ENCODE data around the gene SERINC5. TPM values are rescaled to one million over a fixed set of nuclear protein-coding genes. Genes with fewer than 3 reads are reported as not detected.

The SERINC5 gene
- total RNA-seq, 1 donor from 2014 or later: 12.9 TPM

DNA sequence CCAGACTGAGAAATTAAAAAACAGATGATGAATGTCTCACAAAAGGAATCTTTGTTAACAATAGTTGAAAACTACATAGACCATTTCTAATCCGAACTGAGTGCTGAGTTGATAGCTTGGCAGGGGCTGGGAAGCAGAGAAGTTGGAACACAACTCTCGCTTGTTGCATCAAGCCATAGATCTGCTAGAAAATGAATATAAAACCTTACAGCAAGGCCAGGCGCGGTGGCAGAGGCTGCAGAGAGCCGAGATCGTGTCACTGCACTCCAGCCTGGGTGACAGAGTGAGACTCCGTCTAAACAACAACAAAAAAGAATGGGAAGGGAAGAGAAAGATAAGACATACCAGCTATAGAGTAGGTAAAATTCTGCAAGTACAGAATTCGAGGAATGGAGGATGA lies 35.9 kb upstream of the SERINC5 start:
- no peak for DNase-seq (ENCODE audit: low read depth)
- TF ChIP-seq, protein P1, sequence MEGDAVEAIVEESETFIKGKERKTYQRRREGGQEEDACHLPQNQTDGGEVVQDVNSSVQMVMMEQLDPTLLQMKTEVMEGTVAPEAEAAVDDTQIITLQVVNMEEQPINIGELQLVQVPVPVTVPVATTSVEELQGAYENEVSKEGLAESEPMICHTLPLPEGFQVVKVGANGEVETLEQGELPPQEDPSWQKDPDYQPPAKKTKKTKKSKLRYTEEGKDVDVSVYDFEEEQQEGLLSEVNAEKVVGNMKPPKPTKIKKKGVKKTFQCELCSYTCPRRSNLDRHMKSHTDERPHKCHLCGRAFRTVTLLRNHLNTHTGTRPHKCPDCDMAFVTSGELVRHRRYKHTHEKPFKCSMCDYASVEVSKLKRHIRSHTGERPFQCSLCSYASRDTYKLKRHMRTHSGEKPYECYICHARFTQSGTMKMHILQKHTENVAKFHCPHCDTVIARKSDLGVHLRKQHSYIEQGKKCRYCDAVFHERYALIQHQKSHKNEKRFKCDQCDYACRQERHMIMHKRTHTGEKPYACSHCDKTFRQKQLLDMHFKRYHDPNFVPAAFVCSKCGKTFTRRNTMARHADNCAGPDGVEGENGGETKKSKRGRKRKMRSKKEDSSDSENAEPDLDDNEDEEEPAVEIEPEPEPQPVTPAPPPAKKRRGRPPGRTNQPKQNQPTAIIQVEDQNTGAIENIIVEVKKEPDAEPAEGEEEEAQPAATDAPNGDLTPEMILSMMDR (IDR thresholded peaks at IDR 0.05; ENCODE audit: insufficient read depth, low read length, poor library complexity, severe bottlenecking): no peak
- Histone ChIP-seq H3K27me3 (ENCODE audit: control insufficient read depth, insufficient read depth, low read length) (peaks cover 4% of the 10 kb centered on the region), H3K36me3 (ENCODE audit: control insufficient read depth, insufficient read depth, low read length) (no peaks in the 10 kb centered on the region), H3K4me3 (ENCODE audit: low read depth, low read length) (no peak overlapping the region)

DNA sequence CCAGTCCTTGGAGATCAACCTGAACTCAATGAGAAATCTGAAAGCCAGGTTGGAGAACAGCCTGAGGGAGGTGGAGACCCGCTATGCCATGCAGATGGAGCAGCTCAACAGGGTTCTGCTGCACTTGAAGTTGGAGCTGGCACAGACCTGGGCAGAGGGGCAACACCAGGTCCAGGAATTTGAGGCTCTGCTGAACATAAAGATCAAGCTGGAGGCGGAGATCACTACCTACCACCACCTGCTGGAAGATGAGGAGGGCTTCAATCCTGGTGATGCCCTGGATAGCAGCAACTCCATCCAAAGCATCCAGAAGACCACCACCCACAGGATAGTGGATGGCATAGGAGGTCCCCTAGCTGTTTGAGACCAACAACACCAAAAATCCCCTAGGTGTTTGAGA lies 33.5 kb upstream of the SERINC5 start:
- Histone ChIP-seq H3K36me3 (ENCODE audit: control insufficient read depth, insufficient read depth, low read length) (no peaks in the 10 kb centered on the region), H3K27me3 (ENCODE audit: control insufficient read depth, insufficient read depth, low read length) (peaks cover 4% of the 10 kb centered on the region), H3K4me3 (ENCODE audit: low read depth, low read length) (no peak overlapping the region)
- TF ChIP-seq, protein P1 (IDR thresholded peaks at IDR 0.05; ENCODE audit: insufficient read depth, low read length, poor library complexity, severe bottlenecking): no peak
- no peak for DNase-seq (ENCODE audit: low read depth)

DNA sequence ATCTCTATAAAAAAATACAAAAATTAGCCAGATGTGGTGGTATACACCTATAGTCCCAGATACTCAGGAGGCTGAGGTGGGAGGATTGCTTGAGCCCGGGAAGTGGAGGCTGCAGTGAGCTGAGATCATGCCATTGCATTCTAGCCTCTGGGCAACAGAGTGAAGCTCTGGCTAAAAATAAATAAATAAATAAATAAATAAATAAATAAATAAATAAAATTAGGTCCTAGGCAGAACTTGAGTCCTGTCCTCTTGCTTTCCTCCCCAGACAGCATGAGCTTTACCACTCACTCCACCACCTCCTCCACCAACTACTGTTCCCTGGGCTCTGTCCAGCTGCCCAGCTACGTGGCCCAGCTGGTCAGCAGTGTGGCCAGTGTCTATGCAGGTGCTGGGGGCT lies 32.3 kb upstream of the SERINC5 start:
- Histone ChIP-seq H3K36me3 (ENCODE audit: control insufficient read depth, insufficient read depth, low read length) (no peaks in the 10 kb centered on the region), H3K4me3 (ENCODE audit: low read depth, low read length) (no peak overlapping the region), H3K27me3 (ENCODE audit: control insufficient read depth, insufficient read depth, low read length) (peaks cover 4% of the 10 kb centered on the region)
- TF ChIP-seq, protein P1 (IDR thresholded peaks at IDR 0.05; ENCODE audit: insufficient read depth, low read length, poor library complexity, severe bottlenecking): no peak
- no peak for DNase-seq (ENCODE audit: low read depth)

DNA sequence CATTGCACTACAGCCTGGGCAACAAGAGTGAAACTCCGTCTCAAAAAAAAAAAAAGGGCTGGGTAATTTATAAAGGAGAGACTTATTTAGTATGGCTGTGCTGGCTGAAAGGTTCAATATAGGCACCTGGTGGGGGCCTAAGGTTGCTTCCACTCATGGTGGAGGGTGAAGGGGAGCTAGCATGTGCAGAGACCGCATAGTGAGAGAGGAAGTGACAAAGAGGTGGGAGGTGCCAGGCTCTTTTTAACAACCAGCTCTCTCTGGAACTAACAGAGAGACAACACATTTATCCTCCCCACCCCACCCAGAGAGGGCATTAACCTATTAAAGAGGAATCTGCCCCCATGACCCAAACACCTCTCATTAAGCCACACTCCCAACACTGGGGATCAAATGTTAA lies 28.9 kb upstream of the SERINC5 start:
- H3K4me3 ChIP-seq (ENCODE audit: low read depth, low read length): no peak overlapping the region
- H3K36me3 ChIP-seq (ENCODE audit: control insufficient read depth, insufficient read depth, low read length): no peaks in the 10 kb centered on the region
- H3K27me3 ChIP-seq (ENCODE audit: control insufficient read depth, insufficient read depth, low read length): peaks cover 4% of the 10 kb centered on the region
- TF ChIP-seq, protein P1 (IDR thresholded peaks at IDR 0.05; ENCODE audit: insufficient read depth, low read length, poor library complexity, severe bottlenecking): no peak
- no peak for DNase-seq (ENCODE audit: low read depth)

DNA sequence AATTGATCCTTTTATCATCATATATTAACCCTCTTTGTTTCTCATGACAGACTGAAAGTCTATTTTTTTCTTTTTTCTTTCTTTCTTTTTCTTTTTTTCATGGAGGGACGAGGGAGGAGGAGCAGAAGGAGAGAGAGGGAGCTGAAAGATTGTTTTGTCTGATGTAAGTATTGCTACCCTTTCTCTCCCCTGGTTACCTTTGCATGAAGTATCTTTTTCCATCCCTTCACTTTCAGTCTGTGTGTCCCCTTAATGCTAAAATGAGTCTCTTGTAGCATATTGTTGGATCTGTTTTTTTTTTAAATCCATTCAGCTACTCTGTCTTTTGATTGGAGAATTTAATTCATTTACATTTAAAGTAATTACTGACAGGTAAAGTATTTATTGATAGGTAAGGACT lies 27.5 kb upstream of the SERINC5 start:
- no peaks in the 10 kb centered on the region for H3K36me3 ChIP-seq (ENCODE audit: control insufficient read depth, insufficient read depth, low read length)
- DNase-seq (ENCODE audit: low read depth): no peak
- TF ChIP-seq, protein P1 (IDR thresholded peaks at IDR 0.05; ENCODE audit: insufficient read depth, low read length, poor library complexity, severe bottlenecking): no peak
- no peaks in the 10 kb centered on the region for H3K27me3 ChIP-seq (ENCODE audit: control insufficient read depth, insufficient read depth, low read length)
- no peak overlapping the region for H3K4me3 ChIP-seq (ENCODE audit: low read depth, low read length)

DNA sequence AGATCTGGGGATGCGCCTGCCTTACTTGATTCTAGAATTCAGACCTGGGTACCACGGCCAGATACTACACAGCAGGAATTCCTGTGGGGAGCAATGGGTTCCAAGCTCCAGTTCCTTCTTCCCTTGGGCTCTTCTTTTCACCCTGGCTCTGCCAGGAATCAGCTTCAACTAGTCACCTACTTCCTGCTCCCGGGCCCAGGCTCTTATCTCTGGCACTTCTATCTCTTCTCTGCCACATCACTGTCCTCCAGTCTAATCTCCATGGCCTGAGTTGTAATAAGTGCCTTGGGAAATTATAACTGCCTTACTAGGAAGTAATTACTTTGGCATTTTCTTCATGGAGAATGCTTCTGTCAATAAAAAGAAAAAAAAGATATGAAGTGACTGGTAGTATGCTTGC lies 26.2 kb upstream of the SERINC5 start:
- no peaks in the 10 kb centered on the region for H3K36me3 ChIP-seq (ENCODE audit: control insufficient read depth, insufficient read depth, low read length)
- H3K27me3 ChIP-seq (ENCODE audit: control insufficient read depth, insufficient read depth, low read length): no peaks in the 10 kb centered on the region
- TF ChIP-seq, protein P1 (IDR thresholded peaks at IDR 0.05; ENCODE audit: insufficient read depth, low read length, poor library complexity, severe bottlenecking): no peak
- no peak overlapping the region for H3K4me3 ChIP-seq (ENCODE audit: low read depth, low read length)
- DNase-seq (ENCODE audit: low read depth): no peak

Measured in kidney epithelial cell (primary cell).